Loucy (cell line): ENCODE results near the gene L3MBTL3.

ENCODE experiments used
- H2AFZ ChIP-seq: fragments of 200-600 bp; sonication (generic); 2 replicates; pipeline ENCODE4 v1.6.0; 2016; ENCODE audit warnings: antibody characterized with exemption, mild to moderate bottlenecking, low read length, moderate library complexity
- H3F3A ChIP-seq: fragments of 200-600 bp; 2 replicates; pipeline ENCODE4 v1.6.0; 2016; ENCODE audit warnings: antibody characterized with exemption, low read depth, mild to moderate bottlenecking
- H3K27me3 ChIP-seq: fragments of 200-600 bp; sonication (generic); 2 replicates; pipeline ENCODE4 v1.6.1; 2014; ENCODE audit warnings: low read length, mild to moderate bottlenecking; ENCODE audit not compliant: insufficient read depth, poor library complexity, severe bottlenecking
- H3K36me3 ChIP-seq: fragments of 200-600 bp; sonication (generic); 2 replicates; pipeline ENCODE4 v1.6.1; 2016; ENCODE audit warnings: low read length; ENCODE audit not compliant: insufficient read depth
- H3K4me1 ChIP-seq: fragments of 200-600 bp; sonication (generic); 2 replicates; pipeline ENCODE4 v1.5.1; 2014; ENCODE audit warnings: low read length, mild to moderate bottlenecking; ENCODE audit not compliant: insufficient read depth, poor library complexity, severe bottlenecking
- H3K4me2 ChIP-seq: fragments of 200-600 bp; sonication (generic); 2 replicates; pipeline ENCODE4 v1.6.0; 2014; ENCODE audit warnings: antibody characterized with exemption, low read length, low read depth, mild to moderate bottlenecking; ENCODE audit not compliant: poor library complexity, severe bottlenecking
- H3K4me3 ChIP-seq: fragments of 200-600 bp; sonication (generic); 2 replicates; pipeline ENCODE4 v1.5.1; 2014; ENCODE audit warnings: low read length, mild to moderate bottlenecking, mixed read lengths; ENCODE audit not compliant: poor library complexity, severe bottlenecking
- H3K79me2 ChIP-seq: fragments of 200-600 bp; sonication (generic); 2 replicates; pipeline ENCODE4 v1.6.1; 2014; ENCODE audit warnings: low read length; ENCODE audit not compliant: insufficient read depth
- H3K9ac ChIP-seq: fragments of 200-600 bp; sonication (generic); 2 replicates; pipeline ENCODE4 v1.6.0; 2014; ENCODE audit warnings: mild to moderate bottlenecking, low read depth, low read length, moderate library complexity; ENCODE audit not compliant: poor library complexity, severe bottlenecking
- H3K9me2 ChIP-seq: fragments of 200-600 bp; sonication (generic); replicated peaks from 2 replicates; pipeline ENCODE4 v1.6.1; 2016; ENCODE audit warnings: low read depth, low read length, mixed read lengths
- H3K9me3 ChIP-seq: fragments of 200-600 bp; sonication (generic); 2 replicates; pipeline ENCODE4 v1.6.1; 2014; ENCODE audit warnings: mild to moderate bottlenecking, antibody characterized with exemption, low read length, low read depth; ENCODE audit not compliant: insufficient read depth
- H4K20me1 ChIP-seq: fragments of 200-600 bp; sonication (generic); 2 replicates; pipeline ENCODE4 v1.6.0; 2014; ENCODE audit warnings: antibody characterized with exemption, low read length, mild to moderate bottlenecking; ENCODE audit not compliant: insufficient read depth, poor library complexity, severe bottlenecking
- CTCF ChIP-seq: fragments of 200-600 bp; sonication (generic); conservative IDR thresholded peaks from 2 replicates; pipeline ENCODE4 v1.5.1; 2014; ENCODE audit warnings: mild to moderate bottlenecking, antibody characterized with exemption, low read length
- EZH2phosphoT487 ChIP-seq: fragments of 200-600 bp; IDR thresholded peaks from 2 replicates; pipeline ENCODE4 v1.6.1; 2018; ENCODE audit warnings: antibody characterized with exemption, mild to moderate bottlenecking, moderate library complexity, borderline replicate concordance

Gene L3MBTL3

DNA sequence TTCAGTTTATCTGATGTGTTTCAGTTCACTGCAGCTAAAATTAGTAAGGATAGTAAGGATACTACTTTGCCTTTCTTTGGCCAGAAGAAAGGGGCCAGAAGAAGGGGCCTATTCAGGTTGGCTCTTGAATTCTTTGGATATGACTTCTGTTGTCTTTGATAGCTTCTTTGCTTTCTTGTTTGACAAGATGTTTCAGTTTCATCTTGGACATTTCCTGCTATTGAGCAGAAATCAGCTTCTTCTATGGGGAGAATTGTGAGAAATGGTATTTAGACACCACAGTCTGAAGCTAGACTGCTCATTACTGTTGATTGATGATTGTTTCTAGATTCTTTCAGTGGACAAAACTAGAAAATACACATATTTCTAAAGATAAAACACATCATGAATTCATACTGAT is 23.2 kb downstream of the L3MBTL3 start:
- H3K9ac ChIP-seq: no peak overlapping the region
- TF ChIP-seq EZH2phosphoT487 (no peak), CTCF (no peak)
- H3K9me2 ChIP-seq: no peaks in the 10 kb centered on the region
- no peaks in the 10 kb centered on the region for H3F3A ChIP-seq
- no peaks in the 10 kb centered on the region for H3K4me1 ChIP-seq
- no peaks in the 10 kb centered on the region for H3K9me3 ChIP-seq
- H3K27me3 ChIP-seq: no peaks in the 10 kb centered on the region
- H3K79me2 ChIP-seq: peaks cover 3% of the 10 kb centered on the region; the same call in 1 of the 2 replicates
- H4K20me1 ChIP-seq: peaks cover 3% of the 10 kb centered on the region
- H3K4me2 ChIP-seq: no peak overlapping the region
- no peak overlapping the region for H2AFZ ChIP-seq
- H3K4me3 ChIP-seq: no peak overlapping the region
- H3K36me3 ChIP-seq: peaks cover 6% of the 10 kb centered on the region; the same call in 1 of the 2 replicates

GRCh38 chr6:130043344-130043743 is 25.0 kb downstream of the L3MBTL3 start:
- peaks cover 2% of the 10 kb centered on the region; the same call in 1 of the 2 replicates for H3K79me2 ChIP-seq
- no peak overlapping the region for H3K9ac ChIP-seq
- H3K27me3 ChIP-seq: no peaks in the 10 kb centered on the region
- H3K36me3 ChIP-seq: peaks cover 6% of the 10 kb centered on the region; the same call in 1 of the 2 replicates
- H3F3A ChIP-seq: no peaks in the 10 kb centered on the region
- no peak overlapping the region for H2AFZ ChIP-seq
- no peaks in the 10 kb centered on the region for H3K9me3 ChIP-seq
- no peaks in the 10 kb centered on the region for H3K9me2 ChIP-seq
- TF ChIP-seq EZH2phosphoT487 (no peak), CTCF (no peak)
- H4K20me1 ChIP-seq: no peaks in the 10 kb centered on the region
- H3K4me2 ChIP-seq: no peak overlapping the region
- H3K4me3 ChIP-seq: no peak overlapping the region
- H3K4me1 ChIP-seq: no peaks in the 10 kb centered on the region

- H3K4me2 ChIP-seq: no peak overlapping the region
- no peaks in the 10 kb centered on the region for H3K27me3 ChIP-seq
- no peaks in the 10 kb centered on the region for H4K20me1 ChIP-seq
- no peak overlapping the region for H3K4me3 ChIP-seq
- H3K79me2 ChIP-seq: no peaks in the 10 kb centered on the region
- H3K4me1 ChIP-seq: no peaks in the 10 kb centered on the region
- no peaks in the 10 kb centered on the region for H3F3A ChIP-seq
- no peaks in the 10 kb centered on the region for H3K9me2 ChIP-seq
- H3K36me3 ChIP-seq: peaks cover 18% of the 10 kb centered on the region; the same call in 1 of the 2 replicates
- H2AFZ ChIP-seq: no peak overlapping the region
- H3K9ac ChIP-seq: no peak overlapping the region
- H3K9me3 ChIP-seq: no peaks in the 10 kb centered on the region
- TF ChIP-seq EZH2phosphoT487: no peak
- no peak for TF ChIP-seq CTCF
Measured at GRCh38 chr6:130045622-130046021, 27.2 kb downstream of the L3MBTL3 start.
